IMR-90 (cell line): ENCODE results near the gene IP6K2.
"Not testable (repeated sequence)": the region's sequence is repeated elsewhere in the genome, so short reads cannot be mapped to it uniquely, and the experiment has no call there.

Experiments
- BHLHE40 ChIP-seq: fragments of 150-350 bp; IDR thresholded peaks from 2 replicates; pipeline ENCODE4 v1.6.1; 2016; ENCODE audit warnings: mild to moderate bottlenecking, low read depth, low read length
- CTCF ChIP-seq: conservative IDR thresholded peaks from 2 replicates; pipeline ENCODE4 v1.5.1; 2012; ENCODE audit warnings: mild to moderate bottlenecking, low read depth, low read length, improper control_type of control experiment
- ELK1 ChIP-seq: fragments of 150-350 bp; IDR thresholded peaks from 2 replicates; pipeline ENCODE4 v1.6.1; 2016; ENCODE audit warnings: low read depth, mild to moderate bottlenecking, low read length, moderate library complexity, borderline replicate concordance
- MAZ ChIP-seq: IDR thresholded peaks from 2 replicates; pipeline ENCODE4 v1.6.1; 2012; ENCODE audit warnings: low read depth, mild to moderate bottlenecking, low read length, improper control_type of control experiment, moderate library complexity, borderline replicate concordance
- MXI1 ChIP-seq: IDR thresholded peaks from 2 replicates; pipeline ENCODE4 v1.6.1; 2012; ENCODE audit warnings: low read depth, mild to moderate bottlenecking, low read length, moderate library complexity, borderline replicate concordance
- POLR2A ChIP-seq: IDR thresholded peaks from 2 replicates; pipeline ENCODE4 v1.6.1; 2012; ENCODE audit warnings: mild to moderate bottlenecking, low read depth, low read length
- RCOR1 ChIP-seq: IDR thresholded peaks from 2 replicates; pipeline ENCODE4 v1.6.1; 2012; ENCODE audit warnings: mild to moderate bottlenecking, low read length, improper control_type of control experiment; ENCODE audit not compliant: insufficient replicate concordance
- RFX5 ChIP-seq: IDR thresholded peaks from 2 replicates; pipeline ENCODE4 v1.8.0; 2012; ENCODE audit warnings: low read depth, mild to moderate bottlenecking, low read length, moderate library complexity
- SMC3 ChIP-seq: fragments of 150-350 bp; IDR thresholded peaks from 2 replicates; pipeline ENCODE4 v1.6.1; 2016; ENCODE audit warnings: low read depth, mild to moderate bottlenecking, antibody characterized with exemption, low read length, moderate library complexity

GRCh38 chr3:48741226-48741625 lies 24.2 kb upstream of the IP6K2 start:
- TF ChIP-seq SMC3, CTCF, ELK1, BHLHE40, MXI1, POLR2A, RFX5, MAZ, RCOR1: not testable (repeated sequence)
